Cortex of kidney (tissue), 1 donor: ENCODE data around the gene NRF1.

Experiments used
- DNase-seq: peaks from one replicate; lab custom pipeline; 2025; lab: John Stamatoyannopoulos, UW

The NRF1 gene

GRCh38 chr7:129686063-129686462, 74.5 kb downstream of the NRF1 start:
- no peak for DNase-seq

GRCh38 chr7:129688503-129689222, 77.1 kb downstream of the NRF1 start:
- DNase-seq: no peak

- DNase-seq: no peak
Measured at GRCh38 chr7:129689995-129690581, 78.6 kb downstream of the NRF1 start.

GRCh38 chr7:129690701-129691100, 79.2 kb downstream of the NRF1 start:
- DNase-seq: no peak

- no peak for DNase-seq
Measured at GRCh38 chr7:129698516-129699418, 87.2 kb downstream of the NRF1 start.

- no peak for DNase-seq
Measured at GRCh38 chr7:129702316-129702715, 90.8 kb downstream of the NRF1 start.

GRCh38 chr7:129702761-129703338, 91.3 kb downstream of the NRF1 start:
- DNase-seq: no peak

- no peak for DNase-seq
Measured at GRCh38 chr7:129703751-129704150, 92.2 kb downstream of the NRF1 start.

- no peak for DNase-seq
Measured at GRCh38 chr7:129707910-129708499, 96.5 kb downstream of the NRF1 start.

- DNase-seq: no peak
Measured at GRCh38 chr7:129713544-129713943, 102.0 kb downstream of the NRF1 start.

GRCh38 chr7:129714514-129715063, 103.1 kb downstream of the NRF1 start:
- DNase-seq: no peak

- no peak for DNase-seq
Measured at GRCh38 chr7:129719980-129720732, 108.6 kb downstream of the NRF1 start.

GRCh38 chr7:129721068-129721467, 109.5 kb downstream of the NRF1 start:
- DNase-seq: no peak

- no peak for DNase-seq
Measured at GRCh38 chr7:129723679-129724078, 112.2 kb downstream of the NRF1 start.

- no peak for DNase-seq
Measured at GRCh38 chr7:129724796-129725195, 113.3 kb downstream of the NRF1 start.

GRCh38 chr7:129728875-129729467, 117.5 kb downstream of the NRF1 start:
- no peak for DNase-seq

GRCh38 chr7:129729511-129729910, 118.0 kb downstream of the NRF1 start:
- no peak for DNase-seq

- DNase-seq: no peak
Measured at GRCh38 chr7:129730159-129730558, 118.6 kb downstream of the NRF1 start.

- no peak for DNase-seq
Measured at GRCh38 chr7:129734400-129734799, 122.9 kb downstream of the NRF1 start.

GRCh38 chr7:129739427-129739826, 127.9 kb downstream of the NRF1 start:
- no peak for DNase-seq
